Memory B cell (primary cell): ENCODE measurements around the gene DIMT1.

Experiments used
- ATAC-seq: fragments of 150-1000 bp; cut with Tn5 transposase; 2 replicates; pipeline ENCODE4 v1.10.0; 2021; ENCODE audit warnings: low read depth, mild to moderate bottlenecking, moderate library complexity
- DNase-seq, 2 donors: peaks; one replicate each; pipeline ENCODE4 v3.0.0; 2022; ENCODE audit warnings: low spot score in 2 of 2
- H3K27ac Mint-ChIP-seq: one replicate; pipeline ENCODE4 v1.8.0; 2022; ENCODE audit warnings: mild to moderate bottlenecking, moderate library complexity, mixed read lengths
- H3K27me3 Mint-ChIP-seq: one replicate; pipeline ENCODE4 v1.8.0; 2022; ENCODE audit warnings: mixed read lengths
- H3K36me3 Mint-ChIP-seq: one replicate; pipeline ENCODE4 v1.8.0; 2022; ENCODE audit warnings: mild to moderate bottlenecking, mixed read lengths
- H3K4me1 Mint-ChIP-seq: one replicate; pipeline ENCODE4 v1.8.0; 2022; ENCODE audit warnings: mixed read lengths
- H3K4me3 Mint-ChIP-seq: one replicate; pipeline ENCODE4 v1.8.0; 2022; ENCODE audit warnings: mild to moderate bottlenecking, moderate library complexity, mixed read lengths
- H3K9me3 Mint-ChIP-seq: one replicate; pipeline ENCODE4 v1.8.0; 2022; ENCODE audit warnings: mixed read lengths

DIMT1 gene

DNA sequence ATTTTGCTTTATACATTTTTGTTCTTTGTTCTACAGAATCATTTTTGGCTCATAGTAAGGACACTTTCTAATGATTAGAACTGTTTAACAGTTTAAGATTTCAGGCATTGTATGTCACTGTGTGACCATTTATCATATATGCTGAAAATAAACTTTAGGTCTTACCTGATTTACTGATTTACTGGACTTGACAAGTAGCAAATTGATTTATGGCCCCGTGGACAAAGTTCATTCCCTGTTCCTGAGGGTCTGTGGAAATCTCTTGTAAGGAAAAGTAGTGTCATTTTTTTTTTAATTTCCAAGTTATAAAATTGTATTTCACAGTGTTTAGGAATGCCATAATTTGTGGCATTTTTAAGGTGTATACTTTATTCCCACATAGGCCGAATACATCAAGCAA is 57.0 kb downstream of the DIMT1 start:
- DNase-seq (no peak), ATAC-seq (no peak)
- H3K4me1 Mint-ChIP-seq, result peaks cover 14% of the 10 kb centered on the region
- H3K27ac Mint-ChIP-seq, result peak overlapping the region; percentile 72
- no peaks in the 10 kb centered on the region for H3K9me3 Mint-ChIP-seq
- peaks cover 9% of the 10 kb centered on the region for H3K36me3 Mint-ChIP-seq
- no peaks in the 10 kb centered on the region for H3K27me3 Mint-ChIP-seq
- no peak overlapping the region for H3K4me3 Mint-ChIP-seq

DNA sequence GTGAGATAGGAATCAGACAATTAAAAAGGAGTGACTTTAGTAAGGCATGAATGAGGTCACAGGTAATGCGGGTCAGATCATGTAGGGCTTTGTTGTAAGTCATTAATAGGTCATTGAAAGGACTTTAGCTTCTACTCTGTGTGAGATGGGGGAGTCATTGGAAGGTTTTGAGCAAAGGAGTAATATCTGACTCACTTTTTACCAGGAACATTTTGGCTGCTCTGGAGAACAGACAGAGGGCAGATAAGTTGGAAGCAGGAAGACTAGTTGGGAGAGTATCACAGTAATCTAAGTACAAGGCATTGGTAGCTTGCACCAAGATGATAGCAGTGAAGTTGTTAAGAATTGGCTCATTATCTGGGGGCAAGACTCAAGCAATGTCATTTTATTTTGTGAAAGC is 60.3 kb downstream of the DIMT1 start:
- H3K9me3 Mint-ChIP-seq, result no peaks in the 10 kb centered on the region
- DNase-seq (no peak), ATAC-seq (no peak)
- H3K4me1 Mint-ChIP-seq, result peaks cover 30% of the 10 kb centered on the region
- H3K36me3 Mint-ChIP-seq, result peaks cover 7% of the 10 kb centered on the region
- no peak overlapping the region for H3K4me3 Mint-ChIP-seq
- peak overlapping the region; percentile 0 for H3K27ac Mint-ChIP-seq
- no peaks in the 10 kb centered on the region for H3K27me3 Mint-ChIP-seq

DNA sequence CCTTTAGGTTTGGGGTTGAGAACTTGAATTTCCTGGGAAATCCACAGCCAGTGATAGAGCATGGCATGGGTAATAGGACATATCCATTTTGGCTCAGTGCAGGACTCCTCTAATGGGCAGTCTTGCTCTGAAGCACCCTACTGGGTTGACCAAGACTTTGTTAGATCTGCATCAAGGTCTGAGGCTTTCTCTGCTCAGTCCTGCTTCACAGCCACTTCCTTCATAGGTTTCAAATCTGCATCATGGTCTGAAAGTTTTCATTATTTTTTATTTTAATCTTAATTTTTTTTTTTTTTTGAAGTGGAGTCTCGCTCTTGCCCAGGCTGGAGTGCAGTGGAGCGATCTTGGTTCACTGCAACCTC is 61.2 kb downstream of the DIMT1 start:
- Mint-ChIP-seq H3K4me1 (peaks cover 36% of the 10 kb centered on the region), H3K4me3 (no peak overlapping the region), H3K27me3 (no peaks in the 10 kb centered on the region), H3K36me3 (peaks cover 5% of the 10 kb centered on the region), H3K9me3 (no peaks in the 10 kb centered on the region), H3K27ac (no peak overlapping the region)
- DNase-seq (no peak), ATAC-seq (no peak)

DNA sequence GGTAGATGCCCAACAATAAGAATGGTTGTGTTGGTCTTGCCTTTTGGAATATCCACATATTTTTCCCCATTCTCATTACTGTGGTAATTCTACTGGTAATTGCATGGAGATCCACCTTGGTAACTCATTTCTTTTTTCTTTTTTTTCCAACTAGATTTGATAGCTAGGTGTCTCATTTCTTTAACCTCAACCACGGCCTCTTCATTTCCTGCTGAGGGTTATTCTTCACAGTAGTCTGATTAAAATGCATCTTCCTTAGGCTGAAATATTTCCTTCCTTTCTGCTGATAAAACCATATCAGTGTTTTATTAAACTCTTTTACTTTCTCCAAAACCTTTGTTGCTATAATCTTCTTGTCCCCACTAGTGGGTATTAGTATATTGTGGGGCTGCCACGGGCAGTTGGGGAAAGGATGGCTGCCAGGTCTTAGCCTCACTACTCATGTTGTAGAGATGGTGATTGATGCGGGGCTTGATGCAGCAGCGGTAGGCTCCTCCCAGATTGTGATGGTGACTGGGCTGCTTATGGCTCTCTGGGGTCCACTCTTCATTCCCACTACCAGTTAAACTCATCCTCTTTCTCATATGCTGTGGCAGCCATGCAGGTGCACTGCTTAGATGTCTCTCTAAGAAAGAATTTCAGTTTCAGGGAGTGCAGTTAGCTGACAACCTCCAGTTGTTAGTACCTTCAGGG is 61.8 kb downstream of the DIMT1 start:
- ATAC-seq (no peak), DNase-seq (no peak)
- Mint-ChIP-seq H3K4me1 (peaks cover 36% of the 10 kb centered on the region), H3K4me3 (no peak overlapping the region), H3K36me3 (peaks cover 5% of the 10 kb centered on the region), H3K27me3 (no peaks in the 10 kb centered on the region), H3K27ac (peak overlapping the region; percentile 59), H3K9me3 (no peaks in the 10 kb centered on the region)

DNA sequence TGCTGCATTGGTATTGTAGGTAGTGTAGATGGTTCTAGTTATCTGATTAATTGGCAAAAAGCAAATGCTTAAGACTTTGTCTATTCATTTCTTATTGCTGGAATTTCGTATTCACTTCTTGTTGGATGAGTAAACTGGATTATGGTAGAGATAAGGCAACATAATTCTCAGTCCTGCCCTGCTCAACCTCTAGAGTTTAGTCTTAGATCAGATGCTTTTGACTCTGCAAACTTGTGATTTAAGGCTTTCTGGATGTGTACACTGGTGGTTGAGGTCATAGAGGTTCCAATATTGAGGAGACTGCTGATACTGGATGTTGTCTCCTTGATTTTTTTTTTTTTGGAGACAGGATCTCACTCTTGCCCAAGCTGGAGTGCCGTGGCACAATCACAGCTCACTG is 62.7 kb downstream of the DIMT1 start:
- DNase-seq, result no peak
- ATAC-seq, result no peak
- Mint-ChIP-seq H3K4me1 (peaks cover 37% of the 10 kb centered on the region), H3K27ac (no peak overlapping the region), H3K36me3 (peaks cover 5% of the 10 kb centered on the region), H3K4me3 (no peak overlapping the region), H3K27me3 (no peaks in the 10 kb centered on the region), H3K9me3 (no peaks in the 10 kb centered on the region)

DNA sequence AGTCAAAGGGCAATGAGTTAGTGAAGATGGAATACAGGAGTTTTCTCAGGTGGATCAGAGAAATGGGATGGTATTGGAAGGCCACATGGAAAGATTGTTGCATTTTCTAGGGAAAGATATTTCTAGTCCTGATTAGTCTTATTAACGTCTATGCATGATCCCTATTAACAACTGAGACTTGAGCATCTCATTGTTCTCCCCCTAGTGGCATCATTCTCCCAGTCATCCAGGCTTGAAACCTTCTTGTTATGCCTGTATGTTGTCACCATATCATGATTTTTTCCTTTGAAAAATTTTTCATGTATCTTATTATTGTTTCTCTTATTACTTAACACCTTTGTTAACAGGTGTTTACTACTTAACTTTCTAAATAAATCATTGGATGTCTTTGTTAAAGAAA is 63.3 kb downstream of the DIMT1 start:
- ATAC-seq, result peak; percentile 70

More for the DNA sequence above, 63.3 kb downstream of the DIMT1 start:
- Mint-ChIP-seq H3K27ac (no peak overlapping the region), H3K36me3 (peaks cover 5% of the 10 kb centered on the region), H3K4me3 (no peak overlapping the region), H3K9me3 (no peaks in the 10 kb centered on the region), H3K4me1 (peaks cover 39% of the 10 kb centered on the region), H3K27me3 (no peaks in the 10 kb centered on the region)
- no peak for DNase-seq
